Measurements from ENCODE around the gene ALG14.
"Not testable (repeated sequence)": the region's sequence is repeated elsewhere in the genome, so short reads cannot be mapped to it uniquely, and the experiment has no call there.

Gene ALG14

DNA sequence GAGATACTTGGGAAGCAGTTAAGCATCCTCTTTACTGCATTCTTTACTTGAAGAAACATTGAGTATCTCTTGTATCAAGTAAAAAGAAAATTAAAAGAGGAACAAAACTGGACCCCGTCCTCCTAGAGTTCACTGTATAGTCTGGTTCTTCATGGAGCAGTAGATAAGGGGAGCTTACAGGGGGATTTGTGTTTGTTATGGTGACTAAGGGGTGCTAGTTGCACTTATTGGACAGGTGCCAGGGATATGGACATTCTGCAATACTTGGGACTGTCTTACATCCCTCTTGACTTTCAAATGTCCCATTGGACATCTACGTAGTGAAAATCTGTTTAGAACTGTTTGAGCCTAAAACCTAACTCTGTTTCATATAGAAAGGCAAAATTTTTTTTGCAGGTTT, 67.2 kb downstream of the ALG14 start:
- DNase-seq (ENCODE audit: low read depth), result no peak

DNA sequence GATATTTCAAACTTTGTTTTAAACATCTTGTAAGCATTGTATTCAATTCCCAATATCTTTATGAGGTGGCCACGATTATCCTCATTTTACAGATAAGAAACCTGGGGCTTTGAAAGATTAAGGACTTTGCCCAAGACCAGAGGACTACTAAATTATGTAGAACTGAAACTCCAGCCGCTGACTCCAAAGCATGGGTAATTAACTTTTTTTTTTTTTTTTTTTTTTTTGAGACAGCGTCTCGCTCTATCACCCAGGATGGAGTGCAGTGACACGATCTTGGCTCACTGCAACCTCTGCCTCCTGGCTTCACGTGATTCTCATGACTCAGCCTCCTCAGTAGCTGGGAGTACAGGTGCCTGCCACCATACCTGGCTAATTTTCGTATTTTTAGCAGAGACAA, 68.7 kb downstream of the ALG14 start:
- no peak for DNase-seq (ENCODE audit: low read depth)

DNA sequence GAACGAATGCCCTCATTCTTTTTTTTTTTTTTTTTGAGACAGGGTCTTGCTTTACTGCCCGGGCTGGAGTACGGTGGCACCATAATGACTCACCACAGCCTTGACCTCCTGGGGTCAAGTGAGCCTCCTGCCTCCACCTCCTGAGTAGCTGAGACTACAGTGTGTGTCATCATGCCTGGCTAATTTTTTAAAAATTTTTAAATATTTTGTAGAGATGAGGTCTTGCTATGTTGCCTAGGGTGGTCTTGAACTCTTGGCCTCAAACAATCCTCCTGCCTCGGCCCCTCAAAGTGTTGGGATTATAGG, 69.4 kb downstream of the ALG14 start:
- no peak for DNase-seq (ENCODE audit: low read depth)

DNA sequence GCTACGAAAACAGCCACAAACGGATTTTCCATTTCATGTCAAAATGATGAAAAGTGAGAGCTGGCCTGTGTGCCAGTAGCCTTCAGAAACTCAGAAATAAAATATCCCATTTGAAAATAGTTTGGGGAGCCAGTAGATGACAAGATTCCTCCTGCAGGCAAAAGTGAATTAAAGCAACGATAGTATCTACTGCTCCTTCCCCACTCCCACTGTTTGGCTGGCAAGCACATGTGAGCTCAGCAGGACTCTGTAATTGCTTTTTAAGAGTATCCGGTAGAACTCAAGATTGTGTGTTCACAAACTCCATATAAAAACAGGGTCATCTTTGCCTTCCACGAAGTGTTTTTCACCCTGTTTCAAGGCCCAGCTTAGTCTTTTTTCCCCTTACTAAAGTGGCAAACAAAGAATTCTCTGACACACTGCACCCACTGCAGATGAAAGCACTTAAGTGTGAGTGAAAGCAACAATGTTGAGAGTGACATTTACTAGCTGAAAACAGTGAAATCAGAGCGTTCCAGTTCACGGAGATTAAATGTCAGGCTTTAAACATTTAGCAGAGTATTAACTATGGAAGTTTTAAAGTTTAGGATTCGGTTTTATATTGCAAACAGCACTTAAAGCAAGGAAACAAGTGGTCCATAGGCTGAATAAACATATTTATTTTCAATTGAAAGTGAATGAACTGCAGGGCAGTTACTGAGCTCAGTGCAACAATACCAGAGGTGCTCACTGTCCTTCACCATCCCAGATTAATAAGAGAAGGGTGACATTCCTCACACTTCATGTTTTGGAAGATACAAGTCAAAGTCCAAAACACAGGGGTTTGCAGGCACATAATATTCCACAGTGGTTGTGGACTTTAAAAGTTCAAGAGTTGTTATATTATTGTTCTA, 70.0 kb downstream of the ALG14 start:
- DNase-seq (ENCODE audit: low read depth), result peak; percentile 43

DNA sequence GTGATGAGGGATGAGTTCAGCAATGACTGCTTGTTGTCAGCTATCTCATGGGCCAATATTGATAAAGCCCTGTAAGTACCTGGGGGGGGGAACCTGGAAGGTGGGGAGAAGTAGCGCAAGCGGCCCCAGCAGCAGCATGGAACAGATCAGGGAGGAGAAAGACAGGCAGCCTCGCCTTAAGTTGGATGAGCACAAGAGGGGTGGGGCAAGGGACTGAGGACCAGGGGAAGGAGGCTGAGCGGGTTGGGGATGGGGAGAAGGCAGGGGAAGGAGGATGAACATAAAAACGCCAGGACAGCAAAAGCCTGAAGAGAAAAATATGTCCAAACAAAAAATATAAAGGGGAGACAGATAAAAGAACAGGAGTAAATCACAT, 70.6 kb downstream of the ALG14 start:
- no peak for DNase-seq (ENCODE audit: low read depth)

DNA sequence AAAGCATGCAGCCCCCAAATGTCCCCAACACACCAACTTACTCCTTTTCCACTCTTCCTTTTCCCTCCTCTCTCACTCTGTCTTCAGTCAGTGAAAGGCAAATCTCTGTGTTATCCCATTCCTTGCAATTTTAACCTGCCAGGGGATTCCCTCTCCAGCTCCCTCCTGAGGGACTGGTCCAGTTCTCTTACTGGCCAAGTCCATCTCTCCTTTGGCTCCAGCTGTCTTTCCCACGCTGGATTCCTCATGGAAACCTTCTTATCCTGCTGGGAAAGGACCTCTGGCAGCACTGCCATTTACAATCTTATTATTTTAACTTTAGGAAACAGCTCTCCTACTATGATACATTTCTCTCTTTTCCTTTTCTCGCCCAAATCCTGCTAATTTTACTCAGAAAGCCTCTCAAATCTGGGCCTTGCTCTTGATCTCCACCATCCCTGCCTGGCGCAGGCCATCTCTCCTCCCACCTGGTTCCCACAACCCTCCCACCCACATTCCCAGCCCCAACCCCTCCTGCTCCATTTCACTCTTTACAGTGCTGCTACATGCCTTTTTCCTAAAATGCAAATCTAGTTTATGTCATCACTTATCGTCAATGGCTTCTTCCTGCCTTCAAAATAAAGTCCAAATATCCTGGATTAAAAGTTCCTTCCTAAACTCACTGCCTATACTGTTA, 73.2 kb downstream of the ALG14 start:
- no peak for DNase-seq (ENCODE audit: low read depth)

DNA sequence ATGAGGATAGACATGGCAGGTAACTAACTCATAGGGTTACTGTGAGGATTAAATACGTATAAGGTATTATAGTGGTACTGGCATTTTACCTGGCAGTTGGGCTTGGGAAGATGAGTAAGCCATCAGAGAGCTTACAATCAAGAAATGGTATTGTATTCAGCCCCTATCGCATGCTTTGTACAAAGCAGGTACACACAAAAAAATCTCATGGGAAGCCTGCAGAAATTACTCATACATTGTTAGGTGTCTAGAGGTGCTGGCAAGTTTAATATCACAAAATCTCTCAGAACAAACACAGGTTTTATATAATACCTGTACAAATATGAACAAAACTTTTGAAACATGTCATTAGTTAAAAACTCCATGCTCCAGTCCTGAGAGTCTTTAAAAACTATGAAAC, 74.0 kb downstream of the ALG14 start:
- DNase-seq (ENCODE audit: low read depth), result no peak

DNA sequence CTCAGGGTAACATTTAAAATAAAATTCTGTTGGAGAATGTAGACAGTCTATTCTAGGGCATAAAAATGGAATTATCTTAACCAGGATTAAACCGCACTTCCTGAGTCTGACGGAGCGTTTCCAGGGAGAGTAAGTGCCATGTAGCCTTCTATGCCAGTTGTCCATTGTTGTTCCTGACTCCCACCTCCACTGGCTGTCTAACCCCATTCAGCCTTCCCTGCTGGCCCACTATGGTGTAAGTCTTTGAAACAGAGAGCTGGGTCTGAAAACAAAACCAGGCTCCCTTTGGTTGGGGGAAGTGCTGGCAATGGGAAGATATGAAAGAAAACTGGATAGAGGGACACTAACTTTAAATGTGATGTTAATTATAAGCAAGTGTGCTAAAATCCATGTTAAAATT, 74.6 kb downstream of the ALG14 start:
- DNase-seq (ENCODE audit: low read depth), result no peak

DNA sequence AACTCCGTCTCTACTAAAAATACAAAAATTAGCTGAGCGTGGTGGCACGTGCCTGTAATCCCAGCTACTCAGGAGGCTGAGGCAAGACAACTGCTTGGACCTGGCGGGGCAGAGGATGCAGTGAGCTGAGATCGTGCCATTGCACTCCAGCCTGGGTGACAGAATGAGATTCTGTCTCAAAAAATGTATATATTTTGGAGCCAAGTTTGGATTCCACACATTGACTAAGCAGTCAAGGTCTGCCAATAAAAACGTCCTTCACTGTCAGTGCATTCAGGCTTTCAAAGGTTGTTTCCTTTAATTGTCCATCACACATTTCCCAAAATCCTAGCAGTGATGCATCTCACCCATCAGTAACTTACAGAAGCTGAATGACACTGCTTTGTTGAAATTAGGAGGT, 77.2 kb downstream of the ALG14 start:
- DNase-seq (ENCODE audit: low read depth), result not testable (repeated sequence)

DNA sequence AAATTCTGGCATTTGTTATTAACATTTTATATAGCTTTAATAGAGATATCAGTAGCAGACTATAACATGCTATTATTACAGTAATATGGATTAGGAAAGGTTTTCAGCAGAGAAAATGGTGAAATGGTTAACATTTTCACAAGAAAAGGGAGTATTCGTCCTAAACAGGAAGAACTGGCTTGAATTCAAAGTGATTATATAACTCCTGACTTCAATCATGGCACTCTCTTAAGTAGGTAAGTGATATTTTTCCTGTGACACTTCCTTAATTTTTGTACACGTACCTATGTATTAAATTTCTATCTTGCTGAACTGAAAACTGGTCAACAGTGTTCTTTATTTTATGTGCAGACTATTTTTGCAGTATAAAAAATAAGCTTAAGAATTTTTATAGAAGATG, 77.9 kb downstream of the ALG14 start:
- no peak for DNase-seq (ENCODE audit: low read depth)

DNA sequence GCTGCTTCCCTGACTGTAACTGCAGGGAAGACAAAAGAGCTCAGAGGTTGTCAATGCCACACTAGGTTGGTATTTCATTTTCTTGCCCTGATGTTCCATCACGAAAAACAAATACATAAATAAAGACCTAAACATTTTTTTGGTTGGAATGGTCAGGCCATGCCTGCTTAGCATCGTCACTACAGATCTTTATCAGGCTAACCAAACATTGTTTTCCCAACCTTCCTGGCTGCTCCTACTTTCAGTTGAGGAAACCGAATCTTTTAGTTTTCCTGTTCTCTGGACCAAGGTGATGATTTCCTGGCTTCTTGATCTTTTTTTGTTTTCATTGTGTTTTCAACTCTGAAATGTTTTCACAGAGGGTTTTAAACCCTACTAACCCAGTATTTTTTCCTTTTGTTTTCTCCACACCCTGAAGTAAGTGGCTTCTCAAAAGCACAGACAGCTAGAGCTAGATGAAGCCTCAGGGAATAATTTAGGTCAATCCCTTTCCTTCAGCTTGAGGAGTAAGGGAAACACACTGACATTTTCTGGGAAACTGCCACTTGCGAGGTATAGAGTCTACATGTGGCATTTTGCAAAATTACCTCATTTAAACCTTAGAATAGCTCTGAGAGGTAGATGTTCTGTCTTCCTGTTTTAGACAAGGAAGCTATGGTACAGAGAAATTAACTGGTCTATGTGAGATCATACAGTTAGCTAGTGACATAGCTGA, 78.7 kb downstream of the ALG14 start:
- no peak for DNase-seq (ENCODE audit: low read depth)

DNA sequence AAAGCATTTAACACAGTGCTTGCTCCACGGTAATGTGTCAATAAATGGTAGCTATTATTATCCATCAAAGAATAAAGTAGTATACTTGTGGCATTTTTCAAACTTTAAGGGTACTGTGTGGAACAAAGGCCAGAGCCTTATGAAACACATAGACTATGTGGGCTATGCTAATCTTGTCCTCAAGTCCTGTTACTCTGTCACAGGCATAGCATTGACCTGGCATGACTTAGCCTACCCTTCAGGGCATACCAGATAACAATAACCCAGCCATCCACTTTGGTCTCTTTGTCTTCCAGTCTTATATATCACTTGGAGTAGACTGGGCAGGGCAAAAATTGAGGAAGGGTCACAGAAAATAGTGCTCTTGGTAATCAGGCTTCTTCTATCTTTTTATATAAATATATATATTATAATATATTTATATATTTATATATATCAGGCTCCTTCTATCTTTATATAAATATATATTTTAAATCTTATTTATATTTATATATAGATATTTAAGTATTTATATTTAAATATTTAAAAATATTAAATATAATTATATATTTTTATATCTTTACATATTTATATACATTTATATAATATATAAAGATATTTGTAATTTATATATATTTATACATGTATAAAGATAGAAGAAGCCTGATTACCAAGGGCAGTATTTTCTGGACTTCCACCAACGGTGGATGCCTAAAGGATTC, 79.7 kb downstream of the ALG14 start:
- DNase-seq (ENCODE audit: low read depth), result no peak

DNA sequence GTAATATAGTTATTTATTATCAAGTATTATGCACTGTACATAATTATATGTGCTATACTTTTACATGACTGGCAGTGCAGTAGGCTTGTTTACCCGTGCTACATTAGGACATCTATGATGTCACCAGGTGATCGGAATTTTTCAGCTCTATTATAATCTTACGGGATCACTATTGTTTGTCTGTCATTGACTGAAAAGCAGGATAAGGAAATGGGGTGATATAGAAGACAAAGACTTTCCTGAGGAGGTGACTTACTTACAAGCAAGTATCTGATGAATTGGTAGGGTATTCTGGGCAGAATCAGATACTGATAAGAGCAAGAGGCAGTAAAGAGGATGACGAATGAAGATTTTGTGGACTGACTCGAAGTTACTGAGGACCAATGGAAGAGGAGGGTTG, 80.6 kb downstream of the ALG14 start:
- DNase-seq (ENCODE audit: low read depth), result no peak

DNA sequence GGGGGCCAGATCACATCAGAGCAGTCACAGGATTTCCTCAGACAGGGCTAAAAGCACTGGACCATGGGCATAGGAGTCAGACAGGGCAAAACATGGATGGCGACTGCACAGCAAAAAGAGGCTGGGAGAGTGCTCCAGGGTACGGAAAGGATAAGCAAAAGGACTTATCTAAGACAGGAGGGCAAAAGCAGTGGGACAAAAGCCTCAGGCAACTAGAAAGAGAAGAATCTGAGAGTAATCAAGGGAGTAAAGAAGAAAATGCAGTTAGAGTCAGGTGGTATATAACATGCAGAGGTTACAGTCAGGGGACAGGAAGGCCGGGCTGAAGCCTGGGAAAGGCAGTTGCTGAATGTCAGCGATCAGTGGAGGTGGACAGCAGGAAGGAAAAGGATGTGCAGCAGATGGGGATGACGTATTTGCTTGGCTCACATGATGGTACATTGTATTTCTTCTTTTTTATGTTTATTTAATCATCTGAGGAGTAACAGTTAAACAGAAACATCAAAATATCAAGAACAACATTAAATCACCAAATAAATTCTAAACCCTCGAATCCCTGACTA, 82.8 kb downstream of the ALG14 start:
- no peak for DNase-seq (ENCODE audit: low read depth)

DNA sequence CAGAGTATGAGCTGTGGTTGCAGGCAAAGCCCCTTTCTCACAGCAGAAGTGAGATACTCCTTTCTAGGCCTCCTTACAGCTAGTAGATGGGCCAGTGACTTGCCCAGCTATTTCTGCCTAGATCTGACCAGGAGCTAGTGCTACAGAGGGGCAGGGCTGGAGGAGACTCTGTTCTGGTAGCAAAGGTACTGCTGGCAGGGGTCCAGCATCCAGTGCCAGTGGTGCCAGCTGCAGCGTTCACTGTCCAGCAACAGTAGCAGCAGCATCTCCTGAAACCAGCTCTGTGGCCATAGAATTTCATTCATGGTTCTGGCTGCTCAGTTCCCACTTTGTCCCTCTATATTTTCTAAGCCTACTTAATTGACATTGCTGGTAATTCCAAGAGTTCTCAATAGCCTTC, 83.4 kb downstream of the ALG14 start:
- no peak for DNase-seq (ENCODE audit: low read depth)

DNA sequence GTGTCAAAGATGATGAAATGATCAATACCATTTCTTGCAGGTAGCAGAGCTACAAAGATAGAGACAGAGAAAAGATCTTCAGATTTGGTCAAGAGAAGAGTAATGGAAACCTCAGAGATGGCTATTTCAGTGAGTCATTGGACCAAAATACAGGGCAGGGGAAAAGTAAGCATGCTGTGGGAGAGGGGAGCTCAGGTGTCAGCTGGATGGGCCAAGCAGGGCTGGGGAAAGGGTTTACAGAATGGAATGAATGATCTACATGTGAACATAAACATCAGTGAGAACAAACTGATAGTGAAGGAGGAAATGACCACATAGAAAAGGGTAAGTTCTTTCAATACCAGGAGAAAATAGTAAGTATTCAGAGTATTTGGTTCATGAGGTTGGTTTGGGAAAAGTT, 84.4 kb downstream of the ALG14 start:
- DNase-seq (ENCODE audit: low read depth), result peak; percentile 54

DNA sequence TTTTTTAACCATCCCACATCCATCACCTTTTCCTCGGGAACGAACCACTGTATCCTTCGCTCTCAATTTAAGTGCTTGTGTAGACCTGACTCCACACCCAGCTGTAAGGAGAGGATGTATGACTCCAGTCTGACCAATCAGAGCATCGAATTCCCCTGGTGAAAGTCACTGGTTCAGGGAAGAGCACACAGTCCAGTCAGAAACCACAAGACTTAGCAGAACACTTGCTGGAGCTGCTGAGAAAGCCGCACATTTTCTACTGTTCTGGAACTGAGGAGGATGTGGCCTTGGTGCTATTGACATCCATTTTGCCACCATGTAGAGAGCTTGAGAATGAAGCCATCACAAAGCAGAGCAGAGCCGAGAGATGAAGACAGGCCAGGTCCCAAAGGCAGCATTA, 86.0 kb downstream of the ALG14 start:
- DNase-seq (ENCODE audit: low read depth), result peak; percentile 94

DNA sequence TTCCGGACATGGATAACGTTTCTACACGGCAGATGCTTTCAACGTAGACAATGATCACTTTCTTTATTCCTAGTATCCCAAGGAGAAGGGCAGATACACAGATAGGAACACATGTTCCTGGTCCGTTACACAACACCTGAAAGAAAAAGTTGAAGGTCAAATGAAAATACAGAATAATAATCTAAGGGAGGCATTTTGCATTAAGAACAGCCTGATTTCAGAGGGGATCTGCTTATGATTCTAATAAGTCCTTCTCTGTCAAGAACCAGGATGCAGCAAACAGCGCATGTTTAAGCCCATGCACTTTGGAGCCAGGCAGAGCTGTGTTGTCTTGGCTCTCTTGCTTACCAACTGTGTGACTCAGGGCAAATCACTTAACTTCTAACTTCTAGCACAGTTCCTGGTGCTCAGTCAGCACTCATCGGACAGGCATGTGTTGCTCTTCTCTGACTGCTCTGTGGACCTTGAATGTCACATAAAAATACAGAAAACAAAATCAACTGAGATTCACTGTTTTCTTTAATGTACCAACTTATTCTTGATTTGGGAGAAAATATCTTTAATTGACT, 89.5 kb downstream of the ALG14 start:
- peak; percentile 96 for DNase-seq (ENCODE audit: low read depth)

DNA sequence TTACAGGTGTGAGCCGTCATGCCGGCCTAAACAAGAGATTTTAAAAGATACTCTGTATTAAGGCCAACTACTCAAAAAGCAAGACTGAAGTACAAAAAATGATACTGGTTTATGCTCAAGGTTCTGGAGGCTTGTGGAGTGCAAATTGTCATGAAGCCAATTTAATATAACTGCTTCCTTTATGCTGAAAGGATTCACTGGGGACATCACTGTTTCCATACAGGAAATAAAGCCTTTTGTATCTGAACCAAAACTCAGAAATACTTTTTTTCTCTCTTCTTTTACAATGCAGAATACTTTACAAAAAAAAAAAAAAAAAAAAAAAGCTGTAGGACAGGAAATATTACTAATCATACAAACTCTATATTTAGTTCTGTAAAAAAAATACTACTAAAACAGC, 90.4 kb downstream of the ALG14 start:
- no peak for DNase-seq (ENCODE audit: low read depth)

DNA sequence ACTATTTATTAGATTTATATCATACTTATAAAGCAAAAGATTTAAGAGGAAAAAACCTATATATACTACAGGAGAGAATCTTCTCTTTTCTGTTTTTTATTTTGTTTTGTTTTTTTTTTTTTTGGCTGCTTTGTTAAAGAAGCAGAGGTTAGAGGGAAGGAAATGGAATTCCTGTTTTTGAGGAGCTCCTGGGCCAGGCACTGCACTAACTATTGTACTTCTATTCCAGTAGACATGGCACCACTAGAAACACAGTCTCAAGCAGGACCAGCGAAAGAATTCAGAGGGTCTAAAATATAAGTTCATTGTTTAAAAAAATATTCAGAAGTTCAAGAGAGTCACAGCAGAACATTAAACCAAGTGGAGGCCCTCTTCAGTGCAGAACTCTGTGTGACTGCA, 91.2 kb downstream of the ALG14 start:
- DNase-seq (ENCODE audit: low read depth), result no peak

DNA sequence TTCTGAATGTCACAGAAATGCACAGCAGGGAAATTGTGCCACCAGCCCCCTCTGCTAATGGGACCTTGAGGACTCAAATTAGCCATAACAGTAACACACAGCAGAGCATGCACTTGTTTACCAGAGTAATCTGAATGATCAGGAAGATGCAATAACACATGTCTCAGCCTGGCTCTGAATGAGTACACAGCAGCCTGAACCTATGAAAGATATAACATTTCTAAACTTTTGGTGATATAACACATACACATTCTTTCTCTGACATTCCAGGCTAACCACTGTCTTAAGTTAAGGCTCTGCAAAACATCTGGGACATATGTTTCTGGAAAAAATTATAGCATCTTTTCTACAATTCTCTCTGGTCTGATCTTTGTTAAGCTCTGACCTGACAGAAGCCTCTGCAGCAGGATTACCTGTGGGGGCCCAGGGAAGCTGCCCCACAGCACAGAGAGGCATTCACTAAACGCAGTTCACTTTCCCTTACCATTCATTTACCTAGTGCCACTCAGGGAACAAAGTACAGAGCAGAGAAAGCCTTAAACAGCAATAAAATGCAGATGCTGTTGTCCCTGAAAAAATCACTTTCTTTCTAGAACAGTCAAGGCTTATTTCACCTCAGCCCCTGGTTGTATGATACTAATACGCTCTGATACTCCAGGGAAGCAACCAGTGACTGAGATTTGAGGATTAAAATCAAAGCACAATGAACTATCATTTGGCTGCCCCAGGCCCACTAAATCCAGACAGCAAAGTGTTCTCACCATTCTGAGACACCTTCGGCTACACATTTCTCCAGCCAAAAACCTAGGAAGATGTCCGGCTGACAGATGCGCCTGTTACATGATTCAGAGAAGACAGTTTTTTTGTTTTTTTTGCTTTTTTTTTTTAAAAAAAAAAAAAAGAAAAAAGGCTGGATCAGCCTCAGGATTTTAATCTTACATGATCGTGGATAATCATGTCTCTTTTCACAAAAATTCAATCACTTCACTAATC, 91.9 kb downstream of the ALG14 start:
- DNase-seq (ENCODE audit: low read depth), result peak; percentile 92

All from amniotic epithelial cell (primary cell).